Stimulated activated CD4-positive, alpha-beta T cell treated with anti-CD3 and anti-CD28 coated beads, Interleukin-4, amount 100 ng/mL, for 4 hours (primary cell): ENCODE data around the gene PLB1.

Experiments used
- DNase-seq, 2 experiments: peaks; one replicate each; pipeline ENCODE4 v3.0.0-alpha.2; 2020

PLB1 gene

DNA sequence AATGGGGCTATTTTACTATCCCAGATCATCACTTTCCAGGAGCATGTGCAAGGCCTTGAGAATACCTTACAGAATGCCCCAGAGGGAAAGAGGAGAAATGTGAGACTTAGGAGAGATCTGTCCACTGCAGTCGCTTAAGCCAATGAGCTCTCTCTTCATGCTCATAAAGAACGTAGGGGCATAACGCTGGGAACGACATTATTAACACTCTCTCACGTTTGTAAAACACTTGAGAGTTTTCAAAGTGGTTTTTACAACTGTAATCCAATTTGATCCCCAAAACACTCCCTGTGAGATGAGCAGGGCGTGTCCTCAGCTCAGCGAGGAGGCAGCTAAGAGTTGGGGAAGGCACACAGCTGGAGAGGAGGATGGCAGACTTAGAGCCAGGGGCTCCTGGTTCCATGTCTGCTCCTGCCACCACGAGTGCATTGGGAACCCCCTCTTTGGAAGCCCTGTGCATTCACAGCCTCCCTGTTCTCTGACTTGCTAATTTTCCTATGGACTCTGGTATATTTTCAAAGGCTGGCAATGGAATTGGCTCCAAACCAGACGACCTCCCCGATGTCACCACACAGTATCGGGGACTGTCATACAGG is 97.4 kb downstream of the PLB1 start:
- no peak for DNase-seq

DNA sequence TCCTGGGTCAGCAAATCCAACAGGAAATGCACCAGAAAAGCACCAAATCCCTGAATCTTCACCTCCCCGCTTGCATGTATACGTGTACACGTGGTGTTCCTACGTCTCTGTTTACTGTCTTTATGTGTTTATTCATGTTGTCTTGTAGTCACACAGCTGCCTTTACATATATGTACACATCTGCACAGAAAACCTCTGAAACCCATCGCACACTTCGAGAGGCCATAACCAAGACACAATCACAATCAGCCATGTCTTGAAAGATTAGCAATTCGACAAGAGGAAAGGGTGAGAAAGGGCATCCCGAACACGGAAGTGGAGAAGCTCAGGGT is 98.1 kb downstream of the PLB1 start:
- no peak for DNase-seq

DNA sequence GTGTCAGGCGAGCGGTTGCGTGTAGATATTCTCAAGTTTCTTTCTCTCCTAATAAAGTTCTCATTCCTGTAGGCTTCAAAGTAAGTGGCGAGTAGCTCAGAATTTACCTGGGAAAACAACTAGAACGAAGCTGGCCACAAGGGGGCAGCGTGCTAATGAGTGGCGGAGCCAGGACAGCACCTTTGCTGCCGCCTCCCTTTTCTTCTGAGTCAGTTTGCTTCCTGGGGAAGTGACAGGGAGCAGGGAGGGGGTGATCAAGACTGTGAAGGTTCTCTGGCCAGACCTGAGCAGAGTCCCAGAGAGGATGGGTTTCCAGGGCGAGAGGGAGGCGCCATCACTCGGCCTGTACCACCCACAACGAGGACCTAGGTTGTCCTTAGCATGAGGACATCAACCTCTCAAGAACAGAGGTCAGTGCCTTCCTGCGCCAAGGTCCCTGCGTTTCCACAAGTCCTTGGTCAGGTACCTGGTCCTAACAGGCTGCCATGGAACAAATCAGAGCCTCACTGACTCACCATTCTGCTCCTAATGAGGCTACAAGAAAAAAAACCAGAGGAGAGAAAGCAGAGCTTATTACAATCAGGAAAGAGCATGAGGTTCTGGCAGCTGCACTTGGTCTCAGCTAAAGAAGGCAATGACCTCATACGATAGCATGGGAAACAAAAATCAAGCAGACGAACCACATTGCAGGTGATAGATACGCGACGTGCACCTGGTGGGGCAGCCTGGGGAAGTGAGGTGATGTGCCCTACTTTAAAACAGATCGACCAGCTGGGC is 98.7 kb downstream of the PLB1 start:
- DNase-seq, result peak; percentile 80 to 87

DNA sequence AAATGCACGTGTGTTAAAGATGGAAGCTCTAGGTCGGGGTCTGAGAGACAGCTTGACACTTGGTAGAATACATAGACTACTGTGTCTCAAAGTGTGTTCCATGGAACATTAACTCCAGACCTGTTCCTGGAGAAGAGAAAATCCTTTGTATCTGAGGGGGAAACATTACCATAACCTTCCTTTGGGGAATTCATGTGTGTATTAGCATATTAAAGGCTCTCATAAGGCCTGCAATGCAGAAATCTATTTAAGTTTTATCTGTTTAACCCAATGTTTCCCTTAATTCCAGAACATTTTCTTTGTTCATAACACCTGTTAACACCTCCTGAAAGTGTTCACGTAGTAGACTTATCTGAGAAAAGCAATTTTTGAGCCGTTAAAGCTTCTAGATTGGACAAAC is 99.5 kb downstream of the PLB1 start:
- DNase-seq, result no peak

DNA sequence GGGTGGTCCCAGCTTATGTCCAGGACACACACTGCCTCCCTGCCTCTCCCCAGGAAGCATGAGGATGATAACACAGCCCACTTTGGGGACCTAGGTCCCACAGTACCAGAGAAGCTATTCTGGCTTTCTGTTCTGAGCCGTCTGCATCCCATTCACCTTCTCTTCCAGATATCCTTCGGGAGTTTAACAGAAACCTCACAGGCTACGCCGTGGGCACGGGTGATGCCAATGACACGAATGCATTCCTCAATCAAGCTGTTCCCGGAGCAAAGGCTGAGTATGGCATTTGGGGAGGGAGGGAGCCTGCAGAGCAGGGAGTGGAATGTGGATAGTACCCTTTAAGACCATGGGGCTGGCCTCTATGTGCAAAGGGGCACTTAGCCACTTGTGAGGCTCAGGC is 102.6 kb downstream of the PLB1 start:
- no peak for DNase-seq

DNA sequence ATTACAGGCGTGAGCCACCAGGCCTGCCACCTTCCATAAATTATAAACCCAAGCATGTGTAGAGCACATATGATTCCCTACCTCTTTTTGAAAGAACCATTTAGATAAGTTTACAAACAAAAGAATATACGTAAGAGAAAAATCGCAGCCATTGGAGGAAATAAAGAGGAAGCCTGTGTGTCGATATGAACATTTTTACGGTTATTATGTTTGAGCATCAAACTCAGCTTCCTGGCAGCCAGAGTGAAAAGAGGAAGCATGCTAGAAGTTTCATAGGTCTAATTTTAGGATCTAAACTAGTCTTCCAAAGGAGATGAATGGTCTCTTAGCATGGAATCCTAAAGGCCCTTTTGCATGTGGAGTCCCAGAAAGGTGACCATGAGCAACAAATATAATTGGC is 104.3 kb downstream of the PLB1 start:
- no peak for DNase-seq

DNA sequence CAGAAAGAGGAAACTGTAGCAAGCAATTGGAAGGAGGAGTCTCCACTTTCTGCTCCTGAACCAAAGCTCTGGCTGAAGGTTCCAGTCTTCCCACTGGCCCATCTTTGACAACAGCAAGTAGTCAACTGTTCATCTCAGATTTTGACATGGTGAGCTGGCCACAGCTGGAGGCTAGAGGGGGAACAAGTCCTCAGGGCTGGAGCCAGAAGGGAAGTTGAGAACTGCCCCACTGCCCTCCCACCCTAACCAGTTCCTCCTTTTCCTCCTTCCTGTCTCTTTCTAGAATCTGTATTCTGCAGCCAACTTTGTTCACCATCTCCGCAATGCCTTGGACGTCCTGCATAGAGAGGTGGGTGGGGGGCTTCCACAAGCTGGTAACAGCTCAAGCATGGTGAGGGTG is 105.8 kb downstream of the PLB1 start:
- no peak for DNase-seq

DNA sequence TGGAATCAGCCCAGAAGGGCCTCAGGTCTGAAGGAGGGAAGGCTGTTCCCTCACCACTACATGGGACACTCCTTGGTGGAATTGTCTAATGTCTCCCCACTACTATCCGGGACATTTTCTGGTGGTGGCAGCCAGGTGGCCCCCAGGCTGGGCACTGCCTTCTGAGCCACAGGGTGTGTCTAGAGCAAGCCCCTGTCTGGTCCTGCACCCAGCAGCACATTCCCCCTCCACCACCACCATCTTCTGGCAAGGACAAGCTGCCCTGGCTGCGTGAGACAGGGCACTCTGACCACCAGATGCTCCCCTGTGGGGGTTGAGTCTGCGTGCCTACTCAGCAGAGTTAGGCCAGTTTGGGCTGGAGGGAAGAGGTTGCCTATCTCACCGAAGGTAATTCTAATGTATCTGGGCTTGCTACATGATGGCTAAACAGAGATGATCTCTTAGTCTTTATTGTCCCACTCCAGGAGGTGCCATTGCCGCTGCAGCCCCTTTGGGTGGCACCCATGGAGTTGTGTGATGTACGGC is 106.3 kb downstream of the PLB1 start:
- no peak for DNase-seq

DNA sequence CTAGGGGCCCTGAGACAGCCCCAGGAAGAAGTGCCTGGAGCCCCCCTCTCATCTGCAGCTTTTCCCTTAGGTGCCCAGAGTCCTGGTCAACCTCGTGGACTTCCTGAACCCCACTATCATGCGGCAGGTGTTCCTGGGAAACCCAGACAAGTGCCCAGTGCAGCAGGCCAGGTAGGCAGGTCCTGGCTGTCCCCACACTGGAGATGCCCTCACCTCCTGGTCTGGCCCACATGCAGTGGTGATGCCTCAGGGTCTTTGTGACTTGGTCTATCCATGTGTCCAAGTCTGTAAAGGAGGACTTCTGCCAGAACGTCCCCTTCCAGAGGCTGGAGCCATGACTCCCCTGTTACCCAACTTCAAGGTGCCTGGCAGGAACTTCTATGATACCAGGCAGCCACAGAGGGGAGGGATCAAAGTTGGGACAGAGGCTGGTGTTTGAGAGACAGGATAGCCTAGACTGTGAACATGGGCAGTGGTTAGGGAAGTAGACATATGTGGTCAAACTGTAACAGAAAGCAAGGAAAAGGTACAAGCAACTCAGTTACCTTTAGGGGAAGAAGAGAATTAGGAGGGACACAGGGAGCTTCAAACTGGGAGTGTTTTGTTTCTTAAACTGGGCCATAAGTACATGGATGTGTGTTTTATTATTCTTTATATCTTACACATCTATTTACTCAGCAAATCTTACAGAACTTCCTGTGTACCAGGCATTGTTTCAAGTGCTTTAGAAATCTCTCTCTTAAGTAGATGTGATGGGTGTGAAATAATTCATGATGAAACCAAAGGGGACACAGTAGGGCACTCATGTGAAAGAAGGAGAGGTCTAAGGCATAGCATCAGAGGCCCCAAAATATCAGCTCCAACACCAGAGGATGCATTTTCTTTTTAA is 107.1 kb downstream of the PLB1 start:
- DNase-seq, result no peak

DNA sequence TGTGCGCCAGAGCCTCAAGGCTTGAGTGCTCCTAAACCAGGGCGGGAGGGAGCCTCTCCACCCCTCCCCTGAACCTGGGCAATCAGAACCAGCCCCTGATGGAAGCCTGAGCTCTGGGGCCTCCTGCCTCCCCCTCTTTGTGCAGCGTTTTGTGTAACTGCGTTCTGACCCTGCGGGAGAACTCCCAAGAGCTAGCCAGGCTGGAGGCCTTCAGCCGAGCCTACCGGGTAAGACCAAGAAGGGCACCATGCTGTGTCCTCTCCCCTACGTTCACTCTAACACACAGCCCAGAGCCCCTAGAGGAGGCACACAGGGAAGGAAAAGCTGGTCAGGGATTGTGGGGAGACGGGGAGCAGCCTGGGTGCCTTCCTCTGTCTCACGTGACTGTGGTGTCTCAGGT is 108.0 kb downstream of the PLB1 start:
- no peak for DNase-seq

DNA sequence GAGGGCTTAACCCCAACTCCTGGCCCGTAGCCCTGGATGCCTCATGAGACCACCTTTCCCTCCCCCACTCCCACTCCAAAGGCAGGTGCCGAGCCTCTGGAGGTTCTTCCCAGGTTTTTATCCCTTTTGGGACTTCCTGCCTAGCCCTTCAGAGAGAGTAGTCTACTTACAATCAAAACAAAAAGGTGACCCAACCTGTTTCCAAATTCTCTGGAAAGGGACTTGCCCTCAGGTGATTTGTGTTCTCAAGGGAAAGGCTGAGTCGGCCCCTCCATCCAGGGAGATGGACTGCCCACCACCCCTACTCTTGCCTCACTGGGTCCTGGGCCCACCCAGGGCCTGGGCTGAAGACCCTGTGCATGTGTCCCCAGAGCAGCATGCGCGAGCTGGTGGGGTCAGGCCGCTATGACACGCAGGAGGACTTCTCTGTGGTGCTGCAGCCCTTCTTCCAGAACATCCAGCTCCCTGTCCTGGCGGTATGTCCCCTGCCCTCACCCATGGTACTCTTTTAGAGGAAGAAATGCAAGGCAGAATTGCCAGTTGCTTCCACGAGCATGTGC is 108.5 kb downstream of the PLB1 start:
- DNase-seq, result no peak

DNA sequence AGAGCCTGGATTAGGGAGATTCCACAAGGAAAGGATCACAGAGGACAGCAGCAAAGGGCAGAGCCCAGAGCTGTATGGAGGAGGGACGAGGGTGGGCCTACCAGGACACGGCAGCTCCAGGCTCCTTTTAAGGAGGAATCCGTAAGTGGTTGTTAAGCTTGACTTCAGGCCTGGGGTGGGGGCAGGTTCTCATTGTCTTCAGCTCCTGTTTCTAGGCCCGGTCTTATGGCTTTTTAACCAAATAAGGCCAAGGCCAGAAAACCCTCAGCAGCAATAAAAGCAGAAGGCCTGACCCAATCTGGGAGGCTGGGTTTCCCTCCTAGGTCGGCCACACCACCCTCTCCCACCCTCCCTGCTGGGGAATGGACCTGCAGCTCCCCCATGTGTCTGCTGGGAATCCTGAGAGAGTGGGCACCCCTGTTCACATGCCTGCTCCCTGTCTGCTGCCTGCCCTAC is 111.2 kb downstream of the PLB1 start:
- no peak for DNase-seq

DNA sequence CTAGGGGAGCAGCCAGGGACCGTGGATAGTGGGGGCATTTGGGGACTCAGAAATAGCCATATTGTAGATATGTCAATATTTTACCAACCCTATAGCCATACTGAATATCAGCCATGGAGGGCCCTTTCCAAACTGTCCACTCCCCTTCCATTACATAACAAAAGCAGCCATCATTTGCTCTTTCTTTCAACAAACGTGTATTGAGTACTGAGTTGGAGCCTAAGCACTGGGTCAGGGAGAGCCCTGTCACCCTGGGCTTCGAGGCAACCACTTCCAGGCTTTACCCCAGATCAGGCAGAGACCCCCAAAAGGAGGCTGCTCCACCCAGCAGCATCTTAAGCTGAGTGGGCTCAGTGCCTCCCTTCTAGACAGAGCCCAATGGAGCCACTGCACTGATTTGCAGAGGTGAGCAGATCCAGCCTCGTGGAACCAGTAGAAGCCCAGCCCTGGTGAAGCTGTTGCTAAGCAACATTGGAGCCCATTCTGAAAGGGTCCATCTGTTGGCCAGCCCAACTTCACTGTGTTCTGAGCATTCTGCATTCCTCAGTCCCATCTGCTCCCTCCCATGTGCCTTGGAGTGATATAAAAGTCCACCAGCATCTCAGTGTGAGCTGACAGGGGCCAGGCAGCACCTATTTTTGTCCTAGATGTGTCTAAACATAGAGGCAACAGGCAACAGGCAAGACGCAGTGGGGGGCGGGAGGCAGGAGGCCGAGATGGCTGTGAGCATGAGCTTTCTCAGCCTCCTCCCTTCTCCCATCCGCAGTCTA is 112.1 kb downstream of the PLB1 start:
- no peak for DNase-seq

DNA sequence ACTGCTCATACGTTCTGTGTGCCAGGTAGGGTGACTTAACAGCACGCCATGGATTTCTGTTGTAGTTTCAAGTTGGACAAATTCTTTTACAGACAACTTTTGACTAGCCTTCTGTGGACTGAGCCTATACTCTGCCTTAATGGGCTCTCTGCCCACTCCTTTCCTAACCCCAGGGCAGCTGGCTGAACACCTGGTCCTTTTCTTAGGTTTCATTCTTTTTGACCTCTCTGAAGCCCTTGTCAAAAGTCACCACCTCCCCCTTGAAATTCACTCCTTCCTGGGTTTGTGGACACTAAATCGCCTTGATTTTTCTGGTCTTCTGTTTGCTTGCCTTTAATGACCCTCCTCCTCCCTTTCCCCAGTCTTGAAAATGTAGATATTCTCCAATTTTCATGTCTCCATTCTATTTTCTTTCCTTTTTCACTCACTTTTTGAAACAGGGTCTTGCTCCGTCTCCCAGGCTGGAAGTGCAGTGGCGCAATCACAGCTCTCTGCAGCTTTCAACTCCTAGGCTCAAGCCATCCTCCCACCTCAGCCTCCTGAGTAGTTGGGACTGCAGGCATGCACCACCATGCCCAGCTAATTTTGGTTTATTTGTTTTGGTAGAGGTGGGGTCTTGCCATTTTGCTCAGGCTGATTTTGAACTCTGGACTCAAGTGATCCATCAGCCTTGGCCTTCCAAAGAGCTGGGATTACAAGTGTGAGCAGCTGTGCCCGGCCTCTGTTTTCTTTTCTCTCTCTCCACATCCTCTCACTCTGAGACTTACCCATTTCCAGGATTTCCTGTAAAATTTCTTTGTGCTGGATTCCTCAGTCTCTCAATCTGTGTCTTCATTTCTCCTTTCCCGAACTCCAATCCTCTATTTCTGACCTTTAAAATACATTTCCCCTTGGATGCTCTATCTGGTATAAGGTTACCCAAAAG is 112.9 kb downstream of the PLB1 start:
- DNase-seq, result no peak

DNA sequence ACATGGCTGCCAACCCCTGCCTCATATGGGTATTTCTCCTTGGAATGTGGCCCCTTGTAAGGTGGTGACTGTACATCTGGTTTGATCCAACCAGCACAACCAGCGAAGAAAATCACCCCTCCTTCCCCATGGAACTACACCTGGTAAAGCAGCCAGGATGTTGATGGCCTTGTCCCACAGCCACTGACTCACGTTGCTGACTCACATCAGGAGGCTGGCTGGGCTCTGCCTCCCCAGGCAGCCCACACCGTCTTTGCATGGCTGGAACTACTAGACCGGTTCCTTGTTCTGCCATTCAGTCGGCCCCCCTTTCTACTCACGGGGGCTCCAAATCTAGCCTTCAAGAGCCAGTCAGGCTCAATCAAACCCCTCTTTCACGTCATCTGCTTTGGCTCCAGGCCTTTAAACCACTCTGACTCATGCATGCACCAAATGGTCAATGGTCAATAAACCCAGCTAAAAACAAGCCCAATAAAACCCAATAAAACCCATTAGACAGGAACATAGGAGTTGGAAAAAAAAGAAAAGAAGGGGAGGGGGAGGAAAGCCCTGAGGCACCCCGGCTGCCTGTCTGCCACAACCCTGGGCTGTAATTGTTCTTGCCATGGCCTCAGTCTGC is 114.8 kb downstream of the PLB1 start:
- DNase-seq, result peak in 1 of 2 experiments; percentile 51

DNA sequence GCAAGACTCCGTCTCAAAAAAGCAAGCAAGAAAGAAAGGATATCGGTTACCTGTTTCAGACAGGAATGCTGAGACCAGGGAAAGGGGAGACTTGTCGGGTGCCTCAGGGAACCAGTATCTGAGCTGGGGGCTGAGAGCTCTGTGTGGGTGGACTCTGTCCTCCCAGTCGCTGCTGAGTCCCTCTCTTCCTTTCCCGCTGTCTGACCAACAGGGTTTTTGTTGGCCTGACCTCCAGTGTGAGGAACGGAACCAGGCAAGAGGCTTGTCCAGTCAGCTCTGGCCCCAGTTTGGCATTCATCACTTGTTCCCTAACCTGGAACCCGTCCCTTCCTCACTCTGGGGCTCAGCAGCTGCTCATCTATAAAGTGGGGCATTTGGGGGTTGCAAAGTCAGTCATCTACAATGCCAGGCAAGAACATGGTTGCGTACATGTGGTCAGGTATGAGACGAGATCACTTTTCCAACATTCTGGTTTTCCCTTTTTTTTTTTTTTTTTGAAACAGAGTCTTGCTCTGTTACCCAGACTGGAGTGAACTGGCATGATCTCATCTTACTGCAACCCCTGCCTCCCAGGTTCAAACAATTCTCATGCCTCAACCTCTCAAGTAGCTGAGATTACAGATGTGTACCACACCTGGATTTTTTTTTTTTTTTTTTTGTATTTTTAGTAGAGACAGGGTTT is 116.4 kb downstream of the PLB1 start:
- no peak for DNase-seq

DNA sequence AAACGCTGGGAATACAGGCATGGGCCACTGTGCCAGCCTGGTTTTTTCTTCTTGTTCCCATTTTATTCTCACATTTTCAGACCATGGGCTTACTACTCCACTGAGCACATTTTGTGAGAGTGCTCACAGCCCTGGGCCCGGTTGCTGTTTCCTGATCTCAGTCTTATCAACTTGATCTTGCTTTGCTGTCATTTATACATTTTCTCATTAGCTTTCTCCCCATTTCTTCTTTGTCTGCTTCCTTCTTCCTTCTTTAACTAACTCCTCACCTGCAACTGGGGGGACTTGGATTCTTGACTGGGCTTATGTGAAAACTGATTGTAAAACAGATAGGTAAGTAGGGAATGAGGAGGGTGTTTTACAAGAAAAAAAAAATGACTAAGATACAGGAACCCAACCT is 117.3 kb downstream of the PLB1 start:
- peak in 1 of 2 experiments; percentile 14 for DNase-seq

DNA sequence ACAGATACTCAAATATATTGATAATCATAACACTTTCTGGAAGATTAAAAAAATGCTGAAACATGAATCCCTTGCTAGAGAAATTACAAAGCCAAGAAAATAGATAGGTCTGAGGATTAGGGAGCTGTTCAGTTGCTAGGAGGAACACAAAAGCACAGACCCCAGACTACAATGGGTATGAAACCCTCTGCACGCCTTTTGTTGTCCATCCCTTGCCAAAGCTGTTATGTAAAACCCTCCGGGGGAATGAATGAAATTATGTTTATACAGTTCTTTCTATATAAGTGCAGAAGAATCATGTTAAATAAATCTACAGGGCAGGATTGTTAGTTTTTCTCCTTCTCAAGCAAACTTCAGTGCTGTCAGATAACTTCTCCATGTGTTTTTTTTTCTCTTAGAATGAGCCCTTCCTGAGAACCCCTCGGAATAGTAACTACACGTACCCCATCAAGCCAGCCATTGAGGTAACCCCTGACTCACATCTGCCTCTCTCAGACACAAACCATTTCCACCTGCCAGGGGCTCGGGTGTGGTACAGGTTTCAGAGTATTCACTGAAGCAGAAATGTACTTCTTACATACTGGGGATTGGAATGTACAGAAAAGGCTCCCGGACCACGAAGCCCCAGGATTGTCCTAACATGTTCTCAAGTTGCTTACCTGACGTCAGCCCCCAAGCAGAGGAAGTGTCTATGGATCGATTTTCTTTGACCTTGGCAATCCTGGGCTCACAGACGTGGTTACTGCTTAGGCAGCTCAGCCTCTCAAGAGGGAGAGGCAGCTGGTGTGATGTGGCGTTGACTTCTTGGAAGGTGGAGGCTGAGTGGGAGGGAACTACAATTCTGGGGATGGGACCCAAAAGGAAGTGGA is 118.0 kb downstream of the PLB1 start:
- peak; percentile 15 to 38 for DNase-seq

DNA sequence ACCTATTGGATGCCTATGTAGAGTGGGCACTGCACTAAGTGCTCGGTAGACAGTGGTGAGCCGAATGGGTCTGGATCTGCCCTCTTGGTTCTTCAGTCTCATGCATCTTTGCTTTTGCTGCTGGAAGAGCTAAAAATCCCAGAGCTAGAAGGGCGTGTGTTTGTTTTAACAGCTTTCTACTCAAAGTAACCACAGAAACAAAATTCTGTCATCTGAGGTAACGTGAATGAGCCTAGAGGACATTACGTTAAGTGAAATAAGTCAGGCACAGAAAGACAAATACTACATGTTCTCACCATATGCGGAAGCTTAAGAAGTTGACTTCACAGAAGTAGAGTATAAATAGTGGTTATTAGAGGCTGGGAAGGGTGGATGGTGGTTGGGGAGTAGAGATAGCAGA is 119.8 kb downstream of the PLB1 start:
- no peak for DNase-seq
